Measurements from ENCODE around the gene KRTAP7-1.

GRCh38 chr21:30800605-30801004 lies 29.0 kb downstream of the KRTAP7-1 start:
- TF ChIP-seq CTCF (IDR thresholded peaks at IDR 0.05; ENCODE audit: low read depth, low read length): no peak
- no peak for TF ChIP-seq POLR2A (IDR thresholded peaks at IDR 0.05; ENCODE audit: extremely low read depth, insufficient read length)
- TF ChIP-seq MAX (IDR thresholded peaks at IDR 0.05; ENCODE audit: low read depth, low read length): no peak
- no peak for TF ChIP-seq MYC (IDR thresholded peaks at IDR 0.05; ENCODE audit: low read depth, low read length)

Measured in NB4 (cell line).